ENCODE results near the gene PCYT2. TPM values are rescaled to one million over a fixed set of nuclear protein-coding genes. Genes with fewer than 3 reads are reported as not detected.

The PCYT2 gene
- total and polyA plus RNA-seq, 2 experiments from 2014 or later = 83.8 to 138 TPM

GRCh38 chr17:81914103-81914850 is 3.1 kb upstream of the PCYT2 start:
- Histone ChIP-seq H3K27me3 (no peaks in the 10 kb centered on the region), H3K4me1 (ENCODE audit: low read depth) (peaks cover 20% of the 10 kb centered on the region), H3K27ac (no peak overlapping the region), H3K36me3 (peaks cover 13% of the 10 kb centered on the region), H3K4me3 (no peak overlapping the region), H3K9me3 (ENCODE audit: low read depth) (no peaks in the 10 kb centered on the region)
- TF ChIP-seq CTCF (IDR thresholded peaks at IDR 0.05; ENCODE audit: low read depth, low read length) = no peak
- DNase-seq (ENCODE audit: low read depth in 1 of 2, low spot score in 1 of 2) = no peak

GRCh38 chr17:81913394-81914102 is 2.3 kb upstream of the PCYT2 start:
- TF ChIP-seq CTCF (IDR thresholded peaks at IDR 0.05; ENCODE audit: low read depth, low read length) = no peak
- Histone ChIP-seq H3K9me3 (ENCODE audit: low read depth) (no peaks in the 10 kb centered on the region), H3K4me1 (ENCODE audit: low read depth) (peaks cover 20% of the 10 kb centered on the region), H3K4me3 (no peak overlapping the region), H3K27ac (no peak overlapping the region), H3K36me3 (peaks cover 13% of the 10 kb centered on the region), H3K27me3 (no peaks in the 10 kb centered on the region)
- no peak for DNase-seq (ENCODE audit: low read depth in 1 of 2, low spot score in 1 of 2)

GRCh38 chr17:81912441-81913309 is 1.5 kb upstream of the PCYT2 start:
- DNase-seq (ENCODE audit: low read depth in 1 of 2, low spot score in 1 of 2) = no peak
- Histone ChIP-seq H3K4me3 (no peak overlapping the region), H3K27ac (no peak overlapping the region), H3K27me3 (no peaks in the 10 kb centered on the region), H3K4me1 (ENCODE audit: low read depth) (peaks cover 17% of the 10 kb centered on the region), H3K9me3 (ENCODE audit: low read depth) (no peaks in the 10 kb centered on the region), H3K36me3 (peaks cover 15% of the 10 kb centered on the region)
- TF ChIP-seq CTCF (IDR thresholded peaks at IDR 0.05; ENCODE audit: low read depth, low read length) = no peak

GRCh38 chr17:81911969-81912368 is 770 bp upstream of the PCYT2 start:
- DNase-seq (ENCODE audit: low read depth in 1 of 2, low spot score in 1 of 2) = no peak
- peaks cover 13% of the 10 kb centered on the region for H3K4me1 ChIP-seq (ENCODE audit: low read depth)
- TF ChIP-seq CTCF (IDR thresholded peaks at IDR 0.05; ENCODE audit: low read depth, low read length) = no peak
- H3K4me3 ChIP-seq = peak overlapping the region; percentile 32
- no peaks in the 10 kb centered on the region for H3K27me3 ChIP-seq
- no peak overlapping the region for H3K27ac ChIP-seq
- peaks cover 20% of the 10 kb centered on the region for H3K36me3 ChIP-seq
- no peaks in the 10 kb centered on the region for H3K9me3 ChIP-seq (ENCODE audit: low read depth)

GRCh38 chr17:81910840-81911276 is 341 bp downstream of the PCYT2 start:
- TF ChIP-seq CTCF (IDR thresholded peaks at IDR 0.05; ENCODE audit: low read depth, low read length) = no peak
- Histone ChIP-seq H3K9me3 (ENCODE audit: low read depth) (no peaks in the 10 kb centered on the region), H3K36me3 (peaks cover 20% of the 10 kb centered on the region), H3K27ac (peak overlapping the region; percentile 72), H3K4me3 (peak overlapping the region; percentile 63), H3K4me1 (ENCODE audit: low read depth) (peaks cover 8% of the 10 kb centered on the region), H3K27me3 (no peaks in the 10 kb centered on the region)
- DNase-seq (ENCODE audit: low read depth in 1 of 2, low spot score in 1 of 2) = peak in 1 of 2 donors; percentile 52

Data from cardiac muscle cell (in vitro differentiated cells and primary cell).